HG03520 (cell line): Measurements from ENCODE around the gene LDLRAD4.

Source experiments
- ATAC-seq: cut with Tn5 transposase; IDR thresholded peaks from one replicate; pipeline ENCODE4 v1.9.1; 2021; ENCODE audit warnings: mild to moderate bottlenecking, moderate library complexity; ENCODE audit not compliant: unreplicated experiment

LDLRAD4 gene

GRCh38 chr18:13496691-13497281, 278.2 kb downstream of the LDLRAD4 start:
- no peak for ATAC-seq

- no peak for ATAC-seq
Measured at GRCh38 chr18:13499803-13500202, 281.2 kb downstream of the LDLRAD4 start.

- no peak for ATAC-seq
Measured at GRCh38 chr18:13500227-13500865, 281.8 kb downstream of the LDLRAD4 start.

- ATAC-seq: no peak
Measured at GRCh38 chr18:13500869-13501542, 282.4 kb downstream of the LDLRAD4 start.

- ATAC-seq: no peak
Measured at GRCh38 chr18:13501543-13501887, 283.0 kb downstream of the LDLRAD4 start.

- peak; percentile 97 for ATAC-seq
Measured at GRCh38 chr18:13501891-13502290, 283.3 kb downstream of the LDLRAD4 start.

- ATAC-seq: no peak
Measured at GRCh38 chr18:13502585-13502984, 284.0 kb downstream of the LDLRAD4 start.

GRCh38 chr18:13503836-13504235, 285.3 kb downstream of the LDLRAD4 start:
- no peak for ATAC-seq

- no peak for ATAC-seq
Measured at GRCh38 chr18:13505780-13506345, 287.3 kb downstream of the LDLRAD4 start.

GRCh38 chr18:13510594-13510993, 292.0 kb downstream of the LDLRAD4 start:
- ATAC-seq: no peak

- ATAC-seq: no peak
Measured at GRCh38 chr18:13511961-13512577, 293.5 kb downstream of the LDLRAD4 start.

- no peak for ATAC-seq
Measured at GRCh38 chr18:13513021-13513420, 294.5 kb downstream of the LDLRAD4 start.

- ATAC-seq: no peak
Measured at GRCh38 chr18:13513481-13513880, 294.9 kb downstream of the LDLRAD4 start.

- ATAC-seq: no peak
Measured at GRCh38 chr18:13514558-13514957, 296.0 kb downstream of the LDLRAD4 start.

GRCh38 chr18:13516855-13517254, 298.3 kb downstream of the LDLRAD4 start:
- ATAC-seq: no peak

GRCh38 chr18:13517369-13517768, 298.8 kb downstream of the LDLRAD4 start:
- ATAC-seq: no peak

- ATAC-seq: no peak
Measured at GRCh38 chr18:13518382-13518781, 299.8 kb downstream of the LDLRAD4 start.

- no peak for ATAC-seq
Measured at GRCh38 chr18:13520306-13520705, 301.7 kb downstream of the LDLRAD4 start.

- ATAC-seq: no peak
Measured at GRCh38 chr18:13520741-13521140, 302.2 kb downstream of the LDLRAD4 start.

- no peak for ATAC-seq
Measured at GRCh38 chr18:13521418-13521817, 302.9 kb downstream of the LDLRAD4 start.

- ATAC-seq: no peak
Measured at GRCh38 chr18:13522256-13522655, 303.7 kb downstream of the LDLRAD4 start.
